NCI-H1417 treated with DMSO at 0.1 percent for 48 hours (cell line): ENCODE measurements around the gene ZFYVE1.
A peak's percentile ranks its signal among the peaks of the same experiment; 100 is the strongest.
"Not testable (repeated sequence)": the region's sequence is repeated elsewhere in the genome, so short reads cannot be mapped to it uniquely, and the experiment has no call there.

Experiments
- DNase-seq: peaks from one replicate; lab custom pipeline; 2025; lab: John Stamatoyannopoulos, UW

Gene ZFYVE1

GRCh38 chr14:73026845-73027542, at the start of gene ZFYVE1:
ZFYVE1 (minus strand) TSS chr14:73027106; CDS start chr14:73024508, 2,598 bp downstream.
- DNase-seq: peak; percentile 91

- no peak for DNase-seq
Observed at GRCh38 chr14:73069585-73069984, 42.7 kb upstream of the ZFYVE1 start.

GRCh38 chr14:73058922-73059673, 32.2 kb upstream of the ZFYVE1 start:
- DNase-seq: no peak

GRCh38 chr14:73058224-73058921, 31.5 kb upstream of the ZFYVE1 start, which contains the start of gene RBM25:
RBM25 (plus strand) TSS chr14:73058534; CDS start chr14:73071642, 13,108 bp downstream.
- DNase-seq: peak; percentile 98

GRCh38 chr14:73057944-73058223, 31.0 kb upstream of the ZFYVE1 start:
- DNase-seq: peak; percentile 73

GRCh38 chr14:73055251-73055650, 28.3 kb upstream of the ZFYVE1 start:
- DNase-seq: no peak

- no peak for DNase-seq
Observed at GRCh38 chr14:73049428-73049827, 22.5 kb upstream of the ZFYVE1 start.

- DNase-seq: no peak
Observed at GRCh38 chr14:73047808-73048207, 20.9 kb upstream of the ZFYVE1 start.

GRCh38 chr14:73036706-73037450, 10.0 kb upstream of the ZFYVE1 start:
- not testable (repeated sequence) for DNase-seq

GRCh38 chr14:73027984-73028383, 1.1 kb upstream of the ZFYVE1 start:
- no peak for DNase-seq

GRCh38 chr14:73027546-73027945, 640 bp upstream of the ZFYVE1 start:
- DNase-seq: no peak

- no peak for DNase-seq
Observed at GRCh38 chr14:73026243-73026844, 562 bp downstream of the ZFYVE1 start.

GRCh38 chr14:73025544-73025943, 1.4 kb downstream of the ZFYVE1 start:
- no peak for DNase-seq

- no peak for DNase-seq
Observed at GRCh38 chr14:73022051-73022450, 4.9 kb downstream of the ZFYVE1 start.

GRCh38 chr14:73016011-73016410, 10.9 kb downstream of the ZFYVE1 start:
- DNase-seq: not testable (repeated sequence)

- not testable (repeated sequence) for DNase-seq
Observed at GRCh38 chr14:73015552-73015951, 11.4 kb downstream of the ZFYVE1 start.

GRCh38 chr14:73014105-73014504, 12.8 kb downstream of the ZFYVE1 start:
- DNase-seq: no peak

GRCh38 chr14:73011189-73011588, 15.7 kb downstream of the ZFYVE1 start:
- not testable (repeated sequence) for DNase-seq

GRCh38 chr14:73008501-73008900, 18.4 kb downstream of the ZFYVE1 start:
- DNase-seq: no peak

- DNase-seq: no peak
Observed at GRCh38 chr14:73007835-73008234, 19.1 kb downstream of the ZFYVE1 start.

- DNase-seq: not testable (repeated sequence)
Observed at GRCh38 chr14:73004641-73005040, 22.3 kb downstream of the ZFYVE1 start.

- no peak for DNase-seq
Observed at GRCh38 chr14:73003681-73004080, 23.2 kb downstream of the ZFYVE1 start.
